GM12891 (cell line): Measurements from ENCODE around the gene HBE1.

Source experiments
- POLR2A ChIP-seq: IDR thresholded peaks from 2 replicates; pipeline ENCODE4 v1.6.1; 2011; ENCODE audit warnings: low read depth, low read length, control low read depth
- POLR2AphosphoS5 ChIP-seq: IDR thresholded peaks from 2 replicates; pipeline ENCODE4 v1.6.1; 2011; ENCODE audit warnings: low read depth, low read length, control low read depth

GRCh38 chr11:5282628-5283027, 12.9 kb upstream of the HBE1 start:
- TF ChIP-seq POLR2A: no peak
- no peak for TF ChIP-seq POLR2AphosphoS5
